Left ventricle myocardium inferior (tissue), 1 donor: ENCODE data around the gene LIPH. TPM values are rescaled to one million over a fixed set of nuclear protein-coding genes. Genes with fewer than 3 reads are reported as not detected.

Experiments used
- DNase-seq: peaks from one replicate; pipeline ENCODE4 v3.0.0-alpha.2; 2020
- H3K27ac ChIP-seq: fragments of 200-600 bp; replicated peaks from 2 replicates; pipeline ENCODE4 v1.8.0; 2021
- H3K27me3 ChIP-seq: fragments of 200-600 bp; 2 replicates; pipeline ENCODE4 v1.8.0; 2021; ENCODE audit warnings: low read depth
- H3K36me3 ChIP-seq: fragments of 200-600 bp; 2 replicates; pipeline ENCODE4 v1.8.0; 2021
- H3K4me1 ChIP-seq: fragments of 200-600 bp; 2 replicates; pipeline ENCODE4 v1.8.0; 2021
- H3K4me3 ChIP-seq: fragments of 200-600 bp; 2 replicates; pipeline ENCODE4 v1.8.0; 2021; ENCODE audit warnings: mild to moderate bottlenecking, moderate library complexity
- H3K9me3 ChIP-seq: fragments of 200-600 bp; replicated peaks from 2 replicates; pipeline ENCODE4 v1.8.0; 2021
- intact Hi-C: fragments of 100-400 bp; cut with micrococcal nuclease; formaldehyde crosslinking; loops from one replicate; pipeline ENCODE4 v1.11.0; 2022
- total RNA-seq: library from RNA; stranded (reverse); fragmentation: NEBNext Ultra II Directional; extraction: Animal tissue kit (Norgen Biotek cat#: 25700); gene quantifications from one replicate; pipeline ENCODE4 v1.2.1, GENCODE V29; 2021
- TF ChIP-seq, protein P1 (sequence below): fragments of 200-600 bp; IDR thresholded peaks from 2 replicates; pipeline ENCODE4 v1.8.0; 2021; ENCODE audit warnings: antibody characterized with exemption, mild to moderate bottlenecking, borderline replicate concordance
- donor health status: DM: no; HTN: yes; CAD: no; lungs with severe emphysema.

LIPH gene
- total RNA-seq, 1 donor from 2014 or later, result 0.44 TPM

DNA sequence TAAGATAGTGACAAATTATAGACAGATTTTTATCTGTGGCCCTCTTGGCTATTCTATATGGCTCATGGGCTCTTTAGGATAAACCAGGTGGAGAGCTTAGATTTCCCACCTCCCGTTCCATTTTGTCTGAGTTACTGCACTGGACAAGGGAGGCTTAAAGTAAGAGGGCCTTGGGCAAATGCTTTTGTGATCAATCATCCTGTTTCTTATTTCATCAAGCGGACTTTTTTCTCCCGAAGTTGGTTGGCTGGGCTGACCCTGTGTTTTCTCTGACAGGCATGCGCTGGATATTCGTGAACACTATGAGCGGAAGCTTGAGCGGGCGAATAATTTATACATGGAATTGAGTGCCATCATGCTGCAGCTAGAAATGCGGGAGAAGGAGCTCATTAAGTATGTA is 86.9 kb downstream of the LIPH start:
- Histone ChIP-seq H3K27ac (no peak overlapping the region), H3K27me3 (no peaks in the 10 kb centered on the region), H3K4me1 (no peaks in the 10 kb centered on the region), H3K9me3 (no peaks in the 10 kb centered on the region), H3K4me3 (no peak overlapping the region), H3K36me3 (peaks cover 43% of the 10 kb centered on the region)
- TF ChIP-seq, protein P1, sequence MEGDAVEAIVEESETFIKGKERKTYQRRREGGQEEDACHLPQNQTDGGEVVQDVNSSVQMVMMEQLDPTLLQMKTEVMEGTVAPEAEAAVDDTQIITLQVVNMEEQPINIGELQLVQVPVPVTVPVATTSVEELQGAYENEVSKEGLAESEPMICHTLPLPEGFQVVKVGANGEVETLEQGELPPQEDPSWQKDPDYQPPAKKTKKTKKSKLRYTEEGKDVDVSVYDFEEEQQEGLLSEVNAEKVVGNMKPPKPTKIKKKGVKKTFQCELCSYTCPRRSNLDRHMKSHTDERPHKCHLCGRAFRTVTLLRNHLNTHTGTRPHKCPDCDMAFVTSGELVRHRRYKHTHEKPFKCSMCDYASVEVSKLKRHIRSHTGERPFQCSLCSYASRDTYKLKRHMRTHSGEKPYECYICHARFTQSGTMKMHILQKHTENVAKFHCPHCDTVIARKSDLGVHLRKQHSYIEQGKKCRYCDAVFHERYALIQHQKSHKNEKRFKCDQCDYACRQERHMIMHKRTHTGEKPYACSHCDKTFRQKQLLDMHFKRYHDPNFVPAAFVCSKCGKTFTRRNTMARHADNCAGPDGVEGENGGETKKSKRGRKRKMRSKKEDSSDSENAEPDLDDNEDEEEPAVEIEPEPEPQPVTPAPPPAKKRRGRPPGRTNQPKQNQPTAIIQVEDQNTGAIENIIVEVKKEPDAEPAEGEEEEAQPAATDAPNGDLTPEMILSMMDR, result no peak
- no peak for DNase-seq
- intact Hi-C loops, result no loop called here

DNA sequence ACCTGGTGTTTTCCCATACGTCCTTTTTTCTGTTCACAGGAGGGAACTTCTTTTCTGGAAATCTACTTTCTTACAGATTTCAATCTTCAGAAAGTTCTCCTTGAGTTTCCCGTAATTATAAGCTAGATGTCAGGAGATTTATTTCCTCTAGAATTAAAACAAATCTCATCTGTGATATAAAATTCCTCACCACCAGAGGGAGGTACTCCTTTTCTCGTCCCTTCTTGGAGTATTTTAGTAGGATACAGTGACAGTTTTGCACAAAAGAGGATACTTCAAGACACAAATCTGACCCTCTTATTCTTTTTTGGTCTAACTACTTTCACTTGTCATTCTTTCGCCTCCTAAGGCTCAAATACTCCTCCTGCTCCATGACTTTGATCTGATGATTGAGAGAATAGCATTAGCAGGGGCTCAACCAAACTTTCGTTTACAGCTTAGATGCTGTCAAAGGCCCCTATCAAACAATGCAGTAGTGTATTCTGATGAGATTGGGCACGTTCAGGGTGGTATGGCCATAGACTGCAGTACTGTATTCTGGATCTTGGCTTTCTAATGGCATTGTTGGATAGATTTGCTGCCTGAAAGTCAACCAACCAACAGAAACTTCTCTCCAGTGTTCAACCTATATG is 91.6 kb downstream of the LIPH start:
- peaks cover 10% of the 10 kb centered on the region for H3K36me3 ChIP-seq
- no peak overlapping the region for H3K27ac ChIP-seq
- H3K27me3 ChIP-seq, result no peaks in the 10 kb centered on the region
- H3K9me3 ChIP-seq, result no peaks in the 10 kb centered on the region
- no peak overlapping the region for H3K4me3 ChIP-seq
- intact Hi-C loops, result no loop called here
- no peak for DNase-seq
- TF ChIP-seq, protein P1, result peak; percentile 14
- no peaks in the 10 kb centered on the region for H3K4me1 ChIP-seq

- H3K36me3 ChIP-seq, result peaks cover 5% of the 10 kb centered on the region
- TF ChIP-seq, protein P1, result no peak
- DNase-seq, result no peak
Observed at GRCh38 chr3:185460309-185460708, 92.1 kb downstream of the LIPH start.

DNA sequence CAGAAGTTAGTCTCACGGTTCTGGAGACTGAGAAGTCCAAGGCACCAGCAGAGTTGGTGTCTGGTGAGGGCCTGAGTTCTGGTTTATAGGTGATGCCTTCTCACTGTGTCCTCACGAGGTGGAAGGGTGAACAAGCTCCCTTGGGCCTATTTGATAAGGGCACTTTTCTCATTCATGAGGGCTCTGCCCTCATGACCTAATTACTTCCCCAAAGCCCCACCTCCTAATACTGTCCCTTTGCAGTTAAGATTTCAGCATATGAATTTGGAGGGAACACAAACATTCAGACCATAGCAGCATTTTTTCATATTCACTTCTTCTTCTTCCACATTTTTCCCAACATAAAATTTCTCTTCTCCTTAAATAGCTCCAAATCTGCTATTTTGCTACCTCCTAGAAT is 95.0 kb downstream of the LIPH start:
- TF ChIP-seq, protein P1, result no peak
- H3K27ac ChIP-seq, result no peak overlapping the region
- intact Hi-C loops, result no loop called here
- no peaks in the 10 kb centered on the region for H3K9me3 ChIP-seq
- H3K4me3 ChIP-seq, result no peak overlapping the region
- H3K27me3 ChIP-seq, result no peaks in the 10 kb centered on the region
- H3K4me1 ChIP-seq, result no peaks in the 10 kb centered on the region
- H3K36me3 ChIP-seq, result peaks cover 9% of the 10 kb centered on the region
- no peak for DNase-seq

More at GRCh38 chr3:185460309-185460708, 92.1 kb downstream of the LIPH start:
- Histone ChIP-seq H3K27ac (no peak overlapping the region), H3K4me1 (no peaks in the 10 kb centered on the region), H3K9me3 (no peaks in the 10 kb centered on the region), H3K4me3 (no peak overlapping the region), H3K27me3 (no peaks in the 10 kb centered on the region)
- intact Hi-C loops, result no loop called here

Other genes starting within 250 kb of the LIPH start
- 8.4 TPM for gene MAP3K13, start 189.5 kb downstream of the LIPH start, total RNA-seq
- 10.0 TPM for gene TMEM41A, start 53.6 kb downstream of the LIPH start, total RNA-seq
- gene SENP2, start 33.7 kb upstream of the LIPH start, total RNA-seq, result 30.6 TPM